ENCODE data around the gene SLC4A7. TPM values are rescaled to one million over a fixed set of nuclear protein-coding genes. Genes with fewer than 3 reads are reported as not detected.
"Not testable (repeated sequence)": the region's sequence is repeated elsewhere in the genome, so short reads cannot be mapped to it uniquely, and the experiment has no call there.

SLC4A7 gene
- total RNA-seq, 1 donor from 2014 or later, result 438 TPM

DNA sequence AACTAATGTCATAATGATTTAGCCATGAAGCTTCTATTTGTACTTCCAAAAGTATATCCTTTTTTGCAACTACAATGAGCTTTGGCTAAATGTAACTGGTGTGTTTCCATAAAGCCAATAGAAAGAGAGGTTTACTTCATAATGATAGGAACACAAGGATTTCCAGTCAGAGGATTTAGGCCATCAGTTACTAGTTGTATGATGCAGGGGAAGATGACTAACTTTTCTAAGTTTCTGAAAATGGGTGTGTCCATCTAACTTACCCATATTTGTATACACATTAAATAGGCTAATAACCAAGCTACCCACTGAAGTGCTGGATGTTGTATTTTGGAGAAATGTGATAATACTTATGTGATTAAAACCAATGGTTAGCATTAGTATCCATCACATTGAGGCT lies 55.7 kb downstream of the SLC4A7 start:
- DNase-seq, result no peak

DNA sequence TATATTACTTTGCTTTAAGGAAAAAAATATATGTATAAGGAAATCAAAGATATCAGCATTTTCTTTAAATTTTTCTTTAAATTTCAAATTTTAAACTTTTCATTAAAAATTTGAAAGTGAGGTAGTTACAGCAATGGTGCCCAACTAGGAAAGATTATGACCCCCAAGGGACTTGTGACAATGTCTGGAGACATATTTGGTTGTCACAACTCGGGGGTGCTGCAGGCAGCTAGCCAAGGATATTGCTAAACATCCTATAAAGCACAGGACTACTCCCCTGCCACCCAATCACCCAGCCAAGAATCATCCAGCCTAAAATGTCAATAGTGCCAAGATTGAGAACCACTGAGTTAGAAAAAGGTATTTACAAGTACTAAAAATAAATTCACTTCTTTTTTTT lies 57.3 kb downstream of the SLC4A7 start:
- DNase-seq, result no peak

DNA sequence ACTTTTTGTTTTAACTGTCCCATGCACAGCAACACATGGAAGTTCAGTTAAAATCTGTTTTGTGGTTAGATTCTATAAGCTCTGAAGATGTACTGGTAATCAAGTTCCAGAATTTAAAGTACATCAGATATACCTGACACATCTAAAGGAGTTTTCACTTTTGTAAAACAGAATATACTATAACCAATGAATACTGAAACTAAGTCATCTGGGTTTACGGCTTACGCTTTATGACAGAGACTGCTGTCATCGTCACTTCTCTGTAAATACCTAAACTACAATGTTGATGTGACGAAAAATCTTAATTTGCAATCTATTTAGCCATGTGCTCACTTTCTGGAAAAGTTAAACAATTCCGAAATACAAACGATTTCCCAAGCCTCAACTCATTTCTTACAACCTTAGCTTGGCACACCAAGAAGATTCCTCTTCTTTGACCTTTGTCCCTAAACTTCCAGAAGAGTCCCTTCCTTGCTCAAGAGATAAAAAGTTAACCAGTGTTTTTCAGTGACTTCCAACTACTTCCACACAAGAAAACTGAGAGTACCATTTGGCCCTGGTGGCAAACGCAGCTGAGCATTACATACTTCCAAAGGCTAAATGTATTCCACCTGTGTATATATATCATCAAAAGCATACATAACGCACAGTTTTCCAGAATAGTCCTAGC lies 58.2 kb downstream of the SLC4A7 start:
- no peak for DNase-seq

DNA sequence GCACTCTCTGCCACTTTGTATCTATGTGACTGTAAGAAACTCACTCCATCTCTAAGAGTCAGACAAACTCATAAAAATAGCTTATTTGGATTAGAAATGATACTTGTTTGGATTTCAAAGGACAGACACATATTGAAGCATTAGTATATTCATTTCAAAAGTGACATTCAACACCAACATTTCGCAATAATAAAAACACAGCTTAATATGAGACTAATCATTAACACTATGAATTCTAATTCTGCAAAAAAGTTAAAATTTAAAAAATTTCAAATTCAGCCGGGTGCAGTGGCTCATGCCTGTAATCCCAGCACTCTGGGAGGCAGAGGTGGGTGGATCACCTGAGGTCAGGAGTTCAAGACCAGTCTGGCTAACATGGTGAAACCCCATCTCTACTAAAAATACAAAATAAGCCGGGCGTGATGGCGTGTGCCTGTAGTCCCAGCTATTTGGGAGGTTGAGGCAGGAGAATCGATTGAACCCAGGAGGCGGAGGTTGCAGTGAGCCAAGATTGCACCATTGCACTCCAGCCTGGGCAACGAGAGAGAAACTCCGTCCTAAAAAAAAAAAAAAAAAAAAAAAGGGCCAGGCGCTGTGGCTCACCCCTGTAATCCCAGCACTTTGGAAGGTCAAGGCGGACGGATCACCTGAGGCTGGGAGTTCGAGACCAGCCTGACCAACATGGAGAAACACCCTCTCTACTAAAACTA lies 59.2 kb downstream of the SLC4A7 start:
- not testable (repeated sequence) for DNase-seq

DNA sequence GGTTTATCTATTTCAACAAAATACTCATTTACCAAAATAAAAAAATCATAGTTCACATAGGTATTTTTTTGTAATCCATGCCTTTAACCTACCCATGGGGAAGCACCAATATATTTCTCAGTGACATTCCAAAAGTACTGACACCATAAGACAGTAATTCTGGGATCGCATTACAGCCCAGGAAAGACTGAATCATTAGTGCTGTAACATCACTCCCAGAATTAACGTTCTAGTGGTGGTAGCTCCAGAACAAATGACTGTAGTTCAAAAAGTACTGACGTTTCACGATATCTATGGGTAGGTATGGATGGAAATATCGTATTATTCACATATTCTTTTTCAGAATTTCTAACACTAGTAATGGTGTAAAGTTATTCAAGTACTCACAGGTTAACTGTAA lies 60.7 kb downstream of the SLC4A7 start:
- no peak for DNase-seq

DNA sequence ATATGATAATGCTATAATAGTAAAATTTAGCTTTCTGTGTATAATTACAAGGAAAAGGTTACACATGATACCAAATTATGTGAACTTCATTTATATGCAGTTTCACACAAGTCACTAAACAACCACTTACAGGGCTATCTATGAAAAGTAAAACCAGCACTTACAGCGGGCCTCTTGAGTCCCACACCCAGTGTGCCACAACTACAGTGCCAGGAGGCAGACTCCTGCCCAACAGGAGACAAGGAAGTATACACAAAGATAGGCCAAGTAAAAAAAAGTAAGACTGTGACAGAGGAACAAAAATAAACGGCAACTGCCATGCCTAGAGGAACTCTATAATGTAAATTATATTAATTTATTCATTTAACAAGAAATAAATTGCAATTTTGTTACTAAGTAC lies 61.6 kb downstream of the SLC4A7 start:
- DNase-seq, result no peak

DNA sequence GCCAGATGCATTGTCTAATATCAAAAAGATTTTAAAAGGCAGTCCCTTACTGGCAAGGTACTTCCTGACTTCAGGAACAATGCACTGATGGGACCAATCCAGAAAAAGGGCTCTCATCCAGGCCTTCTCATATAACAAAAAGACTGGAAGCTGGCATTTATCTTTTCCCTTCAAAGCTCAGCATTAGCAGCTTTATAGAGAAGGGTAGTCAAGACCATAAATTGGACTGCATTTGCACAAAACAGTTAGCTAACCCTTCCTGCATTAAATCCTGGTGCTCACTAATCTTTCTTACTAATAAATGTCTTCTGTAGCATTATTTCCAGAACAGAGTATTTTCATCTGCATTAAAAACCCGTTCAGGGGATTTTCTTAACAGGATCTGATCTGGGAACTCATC lies 69.0 kb downstream of the SLC4A7 start:
- no peak for DNase-seq

DNA sequence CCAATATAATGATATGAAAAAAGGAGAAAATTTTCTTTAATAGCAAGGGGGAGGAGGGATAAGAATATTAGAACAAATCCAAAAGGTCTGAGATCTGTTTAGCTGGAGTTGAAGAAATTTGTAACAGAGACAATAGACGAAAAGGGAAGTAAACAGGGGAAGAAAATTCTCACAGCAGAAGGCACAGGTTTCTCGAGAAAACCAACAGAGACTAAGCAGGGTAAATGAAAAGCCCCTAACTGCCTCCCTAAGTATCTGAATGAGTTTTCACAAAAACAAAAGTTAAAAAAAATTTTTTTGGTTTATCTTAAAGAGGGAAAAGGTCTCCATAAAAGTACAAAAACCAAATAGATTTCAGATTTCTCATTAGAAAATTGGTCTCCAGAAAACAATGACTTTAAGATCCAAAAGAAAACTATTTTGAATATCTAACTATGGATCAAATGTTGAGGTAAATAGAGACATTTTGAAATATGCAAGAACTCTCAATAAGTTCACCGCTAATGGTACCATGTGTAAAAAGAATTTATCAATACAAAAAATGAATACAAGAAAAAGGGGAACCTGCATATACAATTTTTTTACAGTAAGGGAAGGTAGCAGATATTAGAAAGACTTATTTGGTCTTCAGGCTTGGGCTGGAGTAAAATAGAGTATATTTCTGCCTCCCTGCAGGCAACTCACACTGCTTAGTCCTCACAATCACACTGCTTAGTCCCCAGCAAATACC lies 91.1 kb downstream of the SLC4A7 start:
- DNase-seq, result no peak

DNA sequence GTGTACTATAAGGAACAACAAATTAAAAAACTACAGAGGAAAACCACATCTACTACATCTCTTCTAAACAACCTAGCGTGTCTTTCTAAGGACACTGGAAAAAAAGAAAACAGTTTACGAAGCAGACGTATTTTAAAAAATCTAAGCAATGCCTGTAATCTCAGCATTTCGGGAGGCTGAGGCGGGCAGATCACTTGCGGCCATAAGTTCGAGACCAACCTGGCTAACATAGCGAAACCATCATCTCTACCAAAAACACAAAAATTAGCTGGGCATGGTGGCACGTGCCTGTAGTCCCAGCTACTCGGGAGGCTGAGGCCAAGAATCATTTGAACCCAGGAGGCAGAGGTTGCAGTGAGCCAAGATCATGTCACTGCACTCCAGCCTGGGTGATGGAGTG lies 91.8 kb downstream of the SLC4A7 start:
- not testable (repeated sequence) for DNase-seq

DNA sequence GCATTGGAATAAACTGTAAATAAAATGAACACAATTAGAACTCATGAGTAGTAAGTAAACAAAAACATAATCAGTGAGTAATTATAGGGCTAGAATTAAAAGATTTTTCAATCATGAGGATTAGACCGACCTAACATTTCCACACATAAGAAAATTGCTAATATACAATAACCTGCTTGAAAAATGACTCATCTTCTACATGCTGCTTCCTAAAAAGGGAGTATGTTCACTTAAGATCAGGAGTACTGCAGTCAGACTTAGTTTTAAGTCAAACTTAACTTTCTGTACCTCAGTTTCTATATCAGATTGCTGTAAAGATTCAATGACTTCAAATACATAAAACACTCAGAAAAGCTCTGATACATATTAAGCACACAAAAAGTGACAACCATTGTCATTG lies 92.4 kb downstream of the SLC4A7 start:
- DNase-seq, result no peak

DNA sequence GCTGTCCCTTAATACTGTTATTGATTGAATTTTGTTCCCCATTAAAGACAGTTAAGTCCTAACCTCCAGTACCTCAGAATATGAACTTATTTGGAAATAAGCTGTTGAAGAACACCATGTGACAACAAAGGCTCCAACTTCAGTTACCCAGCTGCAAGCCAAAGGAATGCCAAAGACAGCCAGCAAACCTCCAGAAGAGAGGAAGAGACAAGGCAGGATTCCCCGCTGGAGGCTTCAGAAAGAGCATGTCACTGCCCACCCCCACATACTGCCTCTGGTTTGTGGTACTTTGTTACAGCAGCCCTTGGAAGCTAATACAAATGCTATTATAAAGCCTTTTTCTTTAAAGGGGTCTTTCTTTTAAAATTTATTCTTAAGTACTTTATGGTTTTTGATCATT lies 96.6 kb downstream of the SLC4A7 start:
- no peak for DNase-seq

DNA sequence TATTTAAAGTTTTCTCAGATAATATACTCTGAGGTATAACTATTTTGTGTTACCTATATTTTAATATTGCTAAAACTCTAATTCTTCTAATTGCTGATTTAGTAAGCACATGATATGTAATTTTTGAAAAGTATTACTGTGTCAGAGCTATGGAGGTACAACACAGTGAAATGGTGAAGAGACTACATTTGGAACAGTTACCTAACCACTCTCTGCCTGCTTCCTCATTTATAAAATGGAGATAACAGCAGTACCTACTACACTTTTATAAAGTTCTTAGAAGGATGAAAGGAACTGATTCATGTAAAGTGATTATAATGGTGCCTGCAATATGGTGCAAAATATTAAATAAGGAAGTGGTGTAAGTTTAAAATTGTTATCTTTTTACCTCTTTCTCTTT lies 98.7 kb downstream of the SLC4A7 start:
- no peak for DNase-seq

DNA sequence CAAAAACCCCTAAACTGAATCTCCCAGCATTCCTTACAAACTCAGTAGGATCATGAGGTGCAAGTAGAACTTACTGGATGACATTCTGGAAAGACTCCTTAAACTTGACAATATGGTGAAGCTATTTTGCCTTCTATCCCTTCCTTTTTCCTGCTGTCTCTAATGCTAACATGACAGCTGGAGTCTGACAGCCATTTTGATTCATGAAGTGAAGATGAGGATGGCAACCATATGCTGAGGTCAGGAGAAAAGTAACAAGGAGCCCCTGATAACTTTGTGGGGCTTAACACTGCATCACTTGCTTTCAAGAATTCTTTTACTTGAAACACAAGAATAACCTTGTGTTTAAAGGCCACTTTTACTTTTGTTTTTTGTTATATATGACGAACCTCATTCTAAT lies 100.0 kb downstream of the SLC4A7 start:
- no peak for DNase-seq

DNA sequence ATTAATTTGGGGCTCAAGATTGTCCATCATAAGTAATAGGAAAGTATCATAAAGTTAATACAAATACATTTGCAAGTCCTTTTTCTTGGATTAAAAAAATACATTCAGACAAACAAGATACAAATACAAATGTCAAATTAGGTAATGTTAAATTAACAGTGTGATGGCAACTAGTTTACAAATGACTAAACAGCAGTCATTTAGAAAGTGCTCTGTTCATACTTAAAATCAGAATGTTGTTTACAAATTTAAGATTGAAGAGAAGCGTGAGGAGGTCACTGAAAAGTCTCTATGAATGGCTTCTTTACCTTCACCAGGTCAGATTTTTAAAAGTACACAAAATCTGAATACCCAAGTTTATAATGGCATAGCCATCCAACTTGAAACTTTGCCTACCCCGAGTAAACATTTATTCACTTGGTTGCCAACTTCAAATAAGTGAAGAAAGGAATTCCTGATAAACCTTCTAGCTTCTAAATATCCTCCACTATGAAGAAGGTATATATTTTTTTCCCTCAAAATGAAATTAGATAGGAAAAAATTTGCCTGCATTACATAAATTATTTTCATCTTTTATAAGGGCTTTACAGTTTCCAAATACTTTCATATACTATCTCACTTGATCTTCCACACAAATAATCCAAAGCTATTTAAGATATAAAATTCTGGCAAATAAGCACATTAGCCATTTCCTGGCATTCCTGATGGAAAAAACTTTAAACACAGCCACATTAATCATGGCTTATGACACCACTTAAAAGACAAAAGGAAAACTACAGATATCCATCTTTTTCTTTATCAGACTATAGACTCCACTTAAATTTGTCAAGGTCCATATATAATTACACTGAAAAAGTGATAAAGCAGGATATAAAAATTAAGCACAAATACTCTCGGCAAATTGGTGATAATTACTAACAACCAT lies 103.5 kb downstream of the SLC4A7 start:
- no peak for DNase-seq

DNA sequence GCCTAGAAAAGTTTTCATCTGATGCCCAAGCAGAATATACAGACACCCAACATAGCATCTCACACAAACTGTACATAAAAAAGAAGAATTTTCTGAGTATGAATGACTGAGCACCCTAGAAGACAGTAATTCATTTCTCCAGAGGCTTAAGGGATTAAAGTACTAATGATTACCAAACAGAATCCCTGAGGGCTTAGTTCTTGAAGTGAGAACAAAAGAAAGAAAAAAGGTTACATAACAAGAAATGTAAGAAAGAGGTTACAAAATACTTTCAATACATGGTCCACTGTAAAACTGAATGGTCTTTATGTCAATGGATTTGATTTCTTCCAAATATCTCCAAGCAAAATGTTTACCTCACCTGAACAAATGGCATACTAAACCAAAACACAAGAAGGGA lies 105.9 kb downstream of the SLC4A7 start:
- no peak for DNase-seq

DNA sequence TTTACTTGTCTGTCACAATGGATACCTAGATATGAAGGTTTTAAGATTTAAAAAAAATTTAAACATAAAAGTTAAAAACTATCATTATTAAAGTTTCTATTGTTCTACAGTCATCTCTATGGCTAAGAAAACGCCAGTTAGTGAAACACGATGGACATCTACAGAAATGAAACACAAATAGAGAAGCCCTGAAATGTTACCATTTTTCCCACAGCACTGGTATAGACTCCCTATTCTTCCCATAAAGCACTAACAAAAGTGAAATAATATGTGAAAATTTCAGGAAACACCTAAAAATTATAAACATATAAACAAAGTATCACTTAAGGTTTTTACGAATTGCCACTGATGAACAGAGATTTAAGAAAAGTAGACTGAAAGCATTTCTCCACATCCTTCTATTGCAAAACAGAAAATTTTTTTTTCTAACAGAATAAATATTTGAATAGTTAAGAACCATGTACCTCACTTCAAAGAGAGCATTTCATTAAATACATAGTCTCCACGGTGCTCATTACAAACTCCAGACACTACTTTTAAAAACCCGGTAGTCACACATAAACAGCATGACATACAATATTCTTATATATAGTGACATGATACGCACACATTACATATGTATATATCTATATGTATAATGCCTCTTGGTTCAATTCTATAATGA lies 107.9 kb downstream of the SLC4A7 start:
- no peak for DNase-seq

DNA sequence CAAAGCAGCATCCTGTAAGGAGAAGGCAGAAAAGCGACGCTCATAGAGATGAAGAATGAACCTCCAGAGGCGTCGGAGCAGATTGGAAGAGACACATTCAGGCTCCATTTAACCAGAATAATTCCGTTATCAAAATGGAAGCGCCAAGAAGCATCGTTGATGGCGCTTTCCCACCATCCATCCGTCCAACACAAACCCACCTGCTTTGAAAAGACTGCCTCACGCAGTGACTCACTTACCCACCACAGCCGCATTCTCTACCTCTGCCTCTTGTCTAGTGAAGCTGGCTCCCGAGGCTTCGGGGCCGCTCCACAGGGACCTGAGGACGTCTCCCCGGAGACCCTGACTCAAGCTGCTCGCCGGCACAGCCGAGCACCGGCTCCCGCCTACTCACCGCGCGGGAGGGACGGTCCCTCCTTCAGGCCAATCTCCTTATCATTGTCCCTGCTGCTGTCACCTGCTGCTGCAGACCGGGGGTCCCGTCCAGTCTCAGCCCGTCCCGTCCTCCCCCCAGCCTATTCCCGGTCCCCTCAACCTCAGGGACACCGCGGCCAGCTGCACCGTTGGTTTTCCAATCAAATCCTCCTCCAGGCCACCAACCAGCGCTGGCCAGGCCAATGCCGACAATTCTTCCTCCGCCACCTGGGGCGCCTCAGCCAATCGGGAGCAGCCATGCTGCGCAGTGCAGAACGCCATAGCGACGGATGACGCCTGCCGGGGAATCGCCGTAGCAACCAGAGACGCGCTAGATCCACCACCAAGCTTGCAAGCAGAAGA lies 115.2 kb downstream of the SLC4A7 start, which contains the start of gene NEK10:
TSS of gene NEK10 (minus strand) at position 553 of the 777 bp plus-strand sequence. CDS start 16,501 bp downstream, outside the sequence.
- peak; percentile 91 for DNase-seq

DNA sequence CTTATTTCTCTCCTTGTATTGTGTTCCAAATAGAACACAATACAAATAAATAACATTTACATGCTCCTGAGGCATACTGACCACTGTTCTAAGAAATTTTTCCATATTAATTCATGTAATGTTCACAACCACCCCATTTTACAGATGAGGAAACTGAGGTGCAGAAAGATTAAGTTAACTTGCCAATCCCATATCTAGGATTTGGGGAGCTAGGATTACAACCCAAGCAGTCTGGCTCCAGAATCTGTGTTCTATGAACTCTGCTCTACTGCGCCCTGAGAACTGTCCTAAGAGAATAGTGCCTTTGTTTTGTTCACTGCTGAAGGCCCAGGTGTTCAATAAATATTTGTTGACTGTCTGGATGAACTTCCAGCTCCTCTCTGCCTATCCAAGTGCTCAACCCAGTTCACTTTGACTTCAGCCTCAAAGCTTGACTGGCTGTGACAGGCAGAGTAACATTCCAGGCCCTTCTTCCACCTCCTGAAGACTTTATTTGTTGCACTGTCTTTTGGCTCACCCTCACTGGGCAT lies 118.1 kb downstream of the SLC4A7 start:
- DNase-seq, result no peak

DNA sequence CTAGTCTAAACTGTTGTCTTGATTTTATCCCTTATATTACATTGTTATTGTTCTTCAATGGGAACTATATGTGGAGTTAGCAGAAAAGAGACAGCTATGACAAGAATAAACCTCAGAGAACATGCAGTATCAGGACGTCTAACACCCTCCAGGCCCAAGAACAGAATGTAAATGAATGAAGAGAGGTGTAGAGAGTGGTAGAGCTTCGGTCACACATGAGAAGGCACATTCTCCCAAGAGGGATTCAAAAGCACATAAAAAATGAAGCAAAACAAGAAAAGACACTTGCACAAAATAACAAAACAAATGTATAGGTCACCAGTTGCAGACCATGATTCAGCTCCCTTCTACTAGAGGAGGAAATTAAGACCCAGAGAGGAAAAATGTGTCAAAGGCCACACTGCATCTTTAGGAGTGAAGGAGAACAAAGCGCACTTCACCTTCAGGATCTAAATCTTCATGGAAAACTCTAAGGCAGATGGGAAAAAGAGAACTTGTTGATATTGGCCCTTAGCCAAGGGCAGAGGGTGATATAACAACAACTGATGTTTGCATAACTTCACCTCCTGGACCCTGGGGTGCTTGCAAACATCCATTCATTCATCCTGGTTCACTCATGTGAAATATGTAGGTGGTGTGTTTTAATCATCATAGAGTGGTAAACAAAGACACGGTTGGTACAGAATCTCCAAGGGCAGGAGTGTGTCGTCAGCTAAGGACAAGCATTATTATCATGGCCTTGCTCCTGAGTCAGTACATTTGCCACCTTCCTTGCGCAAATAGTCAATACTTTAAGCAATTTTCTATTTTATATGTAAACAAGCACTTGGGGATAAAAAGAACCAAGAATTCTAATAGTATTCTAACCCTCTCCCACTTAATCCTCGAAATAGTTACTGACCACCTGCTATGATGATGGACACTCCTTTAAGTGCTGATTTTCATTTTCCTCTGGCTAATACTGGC lies 123.8 kb downstream of the SLC4A7 start:
- DNase-seq, result no peak

All from occipital lobe (tissue), 2 donors.